H1 (cell line): ENCODE results near the gene ADCY9. TPM values are rescaled to one million over a fixed set of nuclear protein-coding genes. Genes with fewer than 3 reads are reported as not detected.

Source experiments
- CTCF ChIA-PET: fragments of 300-600 bp; sonication (Branson Sonifier 250); formaldehyde crosslinking; loops from one replicate; lab custom pipeline; 2021; ENCODE audit not compliant: partially characterized antibody; lab: Charles Lee
- POLR2A ChIA-PET: fragments of 300-600 bp; sonication (Branson Sonifier 250); formaldehyde crosslinking; loops from one replicate; lab custom pipeline; 2021; ENCODE audit warnings: inconsistent platforms; ENCODE audit not compliant: partially characterized antibody; lab: Charles Lee
- DNase-seq, 2 experiments: peaks; one replicate each; pipeline versions ENCODE4 v3.0.0 to v3.0.0-alpha.2; 2010 to 2022; ENCODE audit warnings: low spot score in 2 of 2, low read depth in 1 of 2, mixed read lengths in 1 of 2
- FAIRE-seq: peaks from 2 replicates; lab custom pipeline; 2011; peaks lifted over from hg19 to GRCh38; lab: Jason Lieb, UNC
- H2AFZ ChIP-seq: 2 replicates; pipeline ENCODE4 v1.8.1; 2012; ENCODE audit warnings: low read length, inconsistent platforms
- H2AK5ac ChIP-seq: 2 replicates; pipeline ENCODE4 v1.6.1; 2013; ENCODE audit warnings: low read depth, low read length
- H2BK120ac ChIP-seq: replicated peaks from 2 replicates; pipeline ENCODE3; 2013; ENCODE audit warnings: low read depth, low read length, inconsistent platforms
- H2BK12ac ChIP-seq: 2 replicates; pipeline ENCODE4 v1.6.1; 2013; ENCODE audit warnings: low read depth, low read length
- H2BK15ac ChIP-seq: 2 replicates; pipeline ENCODE4 v1.6.1; 2013; ENCODE audit warnings: low read length
- H2BK20ac ChIP-seq: 2 replicates; pipeline ENCODE4 v1.6.1; 2013; ENCODE audit warnings: low read length
- H2BK5ac ChIP-seq: 2 replicates; pipeline ENCODE4 v1.6.1; 2013; ENCODE audit warnings: low read depth, low read length
- H3K14ac ChIP-seq: 2 replicates; pipeline ENCODE4 v1.6.1; 2013; ENCODE audit warnings: inconsistent platforms; ENCODE audit not compliant: insufficient read length
- H3K18ac ChIP-seq: 2 replicates; pipeline ENCODE4 v1.6.1; 2013; ENCODE audit warnings: low read length; ENCODE audit errors: extremely low read depth
- H3K23ac ChIP-seq: 2 replicates; pipeline ENCODE4 v1.6.1; 2013; ENCODE audit warnings: inconsistent platforms; ENCODE audit not compliant: insufficient read length
- H3K23me2 ChIP-seq: 2 replicates; pipeline ENCODE4 v1.6.1; 2013; ENCODE audit warnings: low read depth, low read length
- H3K27ac ChIP-seq: 2 replicates; pipeline ENCODE4 v1.6.1; 2011; ENCODE audit warnings: low read depth, low read length, inconsistent platforms
- H3K27me3 ChIP-seq, 4 experiments: replicated peaks in 1 of 4; 1 replicate in 1 of 4; 2 replicates in 3 of 4; pipeline versions ENCODE4 v1.6.1 to v1.8.1; 2011 to 2013; ENCODE audit warnings: low read length in 3 of 4, mild to moderate bottlenecking in 3 of 4, inconsistent platforms in 2 of 4, mixed read lengths in 2 of 4, moderate library complexity in 1 of 4; ENCODE audit not compliant: control insufficient read depth in 3 of 4, insufficient read depth in 3 of 4; ENCODE audit errors: extremely low read depth in 1 of 4
- H3K36me3 ChIP-seq, 4 experiments: 2 replicates each; pipeline versions ENCODE4 v1.6.1 to v1.8.1; 2011 to 2013; ENCODE audit warnings: mild to moderate bottlenecking in 4 of 4, low read length in 3 of 4, moderate library complexity in 2 of 4, control low read depth in 1 of 4, inconsistent platforms in 1 of 4; ENCODE audit not compliant: insufficient read depth in 4 of 4, control insufficient read depth in 2 of 4
- H3K4ac ChIP-seq: replicated peaks from 2 replicates; pipeline ENCODE3; 2013; ENCODE audit warnings: low read length, low read depth, mixed read lengths, inconsistent platforms; ENCODE audit not compliant: insufficient read length
- H3K4me1 ChIP-seq, 4 experiments: replicated peaks in 1 of 4; 1 replicate in 1 of 4; 2 replicates in 3 of 4; pipeline versions ENCODE4 v1.6.1 to v1.8.1; 2011 to 2013; ENCODE audit warnings: low read length in 3 of 4, inconsistent platforms in 2 of 4, mixed read lengths in 1 of 4; ENCODE audit not compliant: insufficient read depth in 4 of 4, control insufficient read depth in 3 of 4
- H3K4me2 ChIP-seq, 2 experiments: 2 replicates each; pipeline versions ENCODE4 v1.6.1 to v1.8.1; 2011 to 2013; ENCODE audit warnings: low read depth in 2 of 2, low read length in 2 of 2, control low read depth in 1 of 2, inconsistent platforms in 1 of 2, mild to moderate bottlenecking in 1 of 2; ENCODE audit not compliant: insufficient read depth in 1 of 2
- H3K4me3 ChIP-seq, 4 experiments: fragments of 200-600, 300-600 bp in 1 of 4; sonication (generic), shearing (Covaris generic), sonication (Bioruptor Twin) in 1 of 4; 2 replicates each; pipeline versions ENCODE4 v1.5.1 to v1.8.1; 2011 to 2016; ENCODE audit warnings: low read length in 4 of 4, low read depth in 3 of 4, control low read depth in 2 of 4, inconsistent platforms in 2 of 4, mild to moderate bottlenecking in 2 of 4, mixed read lengths in 1 of 4, moderate library complexity in 1 of 4; ENCODE audit not compliant: insufficient read depth in 2 of 4; ENCODE audit errors: extremely low read depth in 1 of 4
- H3K56ac ChIP-seq: replicated peaks from 2 replicates; pipeline ENCODE3; 2013; ENCODE audit warnings: low read depth, mild to moderate bottlenecking, mixed read lengths, low read length, inconsistent platforms; ENCODE audit not compliant: insufficient read length
- H3K79me1 ChIP-seq: 2 replicates; pipeline ENCODE4 v1.6.1; 2013; ENCODE audit warnings: low read depth, low read length, control low read depth
- H3K79me2 ChIP-seq, 2 experiments: 2 replicates each; pipeline versions ENCODE4 v1.6.1 to v1.8.1; 2012 to 2013; ENCODE audit warnings: low read length in 2 of 2, mild to moderate bottlenecking in 2 of 2, inconsistent platforms in 1 of 2; ENCODE audit not compliant: insufficient read depth in 2 of 2, control insufficient read depth in 1 of 2
- H3K9ac ChIP-seq, 4 experiments: replicated peaks in 1 of 4; 1 replicate in 1 of 4; 2 replicates in 3 of 4; pipeline versions ENCODE4 v1.6.1 to v1.8.1; 2011 to 2013; ENCODE audit warnings: low read depth in 3 of 4, low read length in 3 of 4, control low read depth in 2 of 4, mild to moderate bottlenecking in 2 of 4, moderate library complexity in 2 of 4, inconsistent platforms in 1 of 4; ENCODE audit errors: extremely low read depth in 1 of 4
- H3K9me3 ChIP-seq, 2 experiments: 2 replicates each; pipeline versions ENCODE4 v1.6.1 to v1.8.1; 2012 to 2013; ENCODE audit warnings: mild to moderate bottlenecking in 2 of 2, moderate library complexity in 2 of 2, control low read depth in 1 of 2, inconsistent platforms in 1 of 2, low read depth in 1 of 2, low read length in 1 of 2, mixed read lengths in 1 of 2; ENCODE audit not compliant: insufficient read depth in 2 of 2
- H4K20me1 ChIP-seq, 2 experiments: replicated peaks in 1 of 2; 2 replicates each; pipeline versions ENCODE3 to v1.8.1; 2011 to 2013; ENCODE audit warnings: inconsistent platforms in 2 of 2, low read length in 2 of 2, mild to moderate bottlenecking in 1 of 2; ENCODE audit not compliant: insufficient read depth in 2 of 2, control insufficient read depth in 1 of 2
- H4K5ac ChIP-seq: 2 replicates; pipeline ENCODE4 v1.6.1; 2013; ENCODE audit warnings: low read length, low read depth, mixed read lengths, inconsistent platforms; ENCODE audit not compliant: insufficient read length
- H4K8ac ChIP-seq: 2 replicates; pipeline ENCODE4 v1.8.0; 2013; ENCODE audit warnings: mild to moderate bottlenecking, moderate library complexity, low read length, inconsistent platforms; ENCODE audit not compliant: insufficient read depth; ENCODE audit errors: extremely low read depth
- H4K91ac ChIP-seq: replicated peaks from 2 replicates; pipeline ENCODE3; 2013; ENCODE audit warnings: low read length, mixed read lengths, inconsistent platforms; ENCODE audit not compliant: insufficient read length
- ASH2L ChIP-seq: fragments of 200-600, 300-600 bp; sonication (generic); IDR thresholded peaks from one replicate; pipeline ENCODE4 v1.7.1; 2017; ENCODE audit warnings: low read length
- WGBS, 2 experiments: shearing (Covaris generic) in 1 of 2; methylation state at CpG; one replicate each; pipeline versions ENCODE4 v1.1.6 to v1.1.7; 2013 to 2015; ENCODE audit warnings: low lambda C conversion rate in 2 of 2, mixed read lengths in 2 of 2, inconsistent platforms in 1 of 2, low coverage in 1 of 2, missing lambda C conversion rate in 1 of 2; ENCODE audit not compliant: insufficient replicate concordance in 2 of 2, insufficient coverage in 1 of 2, insufficient read length in 1 of 2; ENCODE audit errors: extremely low coverage in 1 of 2, missing lambda C conversion rate in 1 of 2; 5-methylcytosine and 5-hydroxymethylcytosine counted together
- polyA plus RNA-seq, 7 experiments: library from polyadenylated mRNA; depleted of rRNA in 3 of 7; stranded (reverse) in 5 of 7; unstranded in 2 of 7; fragments of >200 nt in 5 of 7; fragments of 200-250 nt in 2 of 7; gene quantifications; 1 replicate in 5 of 7; 2 replicates in 1 of 7; 4 replicates in 1 of 7; pipeline versions ENCODE4 v1.2.1 to v1.2.3, GENCODE V29; 2011 to 2013; ENCODE audit warnings: missing spikeins in 2 of 7, mixed read lengths in 2 of 7
- total RNA-seq: library from RNA; stranded (reverse); fragmentation: NEBNext Ultra II Directional; extraction: Animal tissue kit (Norgen Biotek cat#: 25700); gene quantifications from 2 replicates; pipeline ENCODE4 v1.2.1, GENCODE V29; 2021

ADCY9 gene
- total and polyA plus RNA-seq, 2 of the 8 experiments (the other 6 are each of a cell fraction or from before 2014, with no cell fraction given): 5.4 to 13.1 TPM

GRCh38 chr16:4110680-4111079 is 5.6 kb downstream of the ADCY9 start:
- WGBS, 2 experiments: 91% methylated on average over 14 of the region's 14 CpGs; no CpG with 5 or more reads in 1 of the 2 experiments
- Histone ChIP-seq H2BK20ac (no peak overlapping the region), H3K18ac (no peak overlapping the region), H4K20me1 (peaks cover 0 to 1% of the 10 kb centered on the region in 2 experiments), H3K4me3 (no peak overlapping the region), H4K91ac (no peak overlapping the region), H2BK12ac (no peak overlapping the region), H3K79me1 (no peaks in the 10 kb centered on the region; the same call in 1 of the 2 replicates), H3K14ac (no peak overlapping the region), H3K9me3 (no peaks in the 10 kb centered on the region), H3K36me3 (no peaks in the 10 kb centered on the region), H3K4me1 (peaks cover 3 to 9% (median 6%) of the 10 kb centered on the region in 4 experiments; a peak in 6 of 7 replicates), H3K23ac (no peak overlapping the region), H3K56ac (no peak overlapping the region), H3K4ac (no peak overlapping the region), H3K4me2 (no peak overlapping the region), H4K5ac (no peak overlapping the region), H3K9ac (no peak overlapping the region; a peak in 1 of 7 replicates), H2AFZ (no peak overlapping the region), H2BK15ac (no peak overlapping the region), H3K79me2 (no peaks in the 10 kb centered on the region), H3K23me2 (peaks cover 11% of the 10 kb centered on the region; the same call in 1 of the 2 replicates), H3K27me3 (peaks cover 0 to 17% (median 10%) of the 10 kb centered on the region in 4 experiments; a peak in 5 of 7 replicates), H2BK5ac (no peak overlapping the region), H3K27ac (no peak overlapping the region), H2BK120ac (no peak overlapping the region), H4K8ac (no peak overlapping the region), H2AK5ac (no peak overlapping the region; the same call in 1 of the 2 replicates)
- ChIA-PET CTCF (interaction anchor here (1.1 kb wide), 1 partner anchor 9 kb away, joined by 3 read pairs; no protein-coding TSS in a partner anchor), POLR2A (interaction anchor here (1.4 to 1.5 kb wide), 2 partner anchors 12 to 14 kb away, joined by 5 read pairs; no protein-coding TSS in a partner anchor)
- TF ChIP-seq ASH2L: no peak
- DNase-seq (no peak), FAIRE-seq (no peak)
